Glutamatergic neuron (in vitro differentiated cells): ENCODE data around the gene GPLD1. TPM values are rescaled to one million over a fixed set of nuclear protein-coding genes. Genes with fewer than 3 reads are reported as not detected.
"Not testable (repeated sequence)": the region's sequence is repeated elsewhere in the genome, so short reads cannot be mapped to it uniquely, and the experiment has no call there.

Experiments used
- DNase-seq: peaks from one replicate; pipeline ENCODE4 v3.0.0; 2022
- H3K27ac Mint-ChIP-seq: one replicate; pipeline ENCODE4 v1.8.0; 2020; ENCODE audit warnings: mild to moderate bottlenecking, mixed read lengths, inconsistent platforms; ENCODE audit not compliant: unreplicated experiment
- H3K27me3 Mint-ChIP-seq: one replicate; pipeline ENCODE4 v1.8.0; 2020; ENCODE audit warnings: mild to moderate bottlenecking, moderate library complexity, mixed read lengths, inconsistent platforms; ENCODE audit not compliant: unreplicated experiment
- H3K36me3 Mint-ChIP-seq: one replicate; pipeline ENCODE4 v1.8.0; 2020; ENCODE audit warnings: mild to moderate bottlenecking, mixed read lengths, inconsistent platforms; ENCODE audit not compliant: unreplicated experiment
- H3K4me1 Mint-ChIP-seq: one replicate; pipeline ENCODE4 v1.8.0; 2020; ENCODE audit warnings: mild to moderate bottlenecking, low read depth, mixed read lengths, inconsistent platforms; ENCODE audit not compliant: unreplicated experiment
- H3K4me3 Mint-ChIP-seq: one replicate; pipeline ENCODE4 v1.8.0; 2020; ENCODE audit warnings: mild to moderate bottlenecking, mixed read lengths, inconsistent platforms; ENCODE audit not compliant: unreplicated experiment
- H3K9me3 Mint-ChIP-seq: one replicate; pipeline ENCODE4 v1.8.0; 2020; ENCODE audit warnings: mild to moderate bottlenecking, moderate library complexity, mixed read lengths, inconsistent platforms; ENCODE audit not compliant: unreplicated experiment
- CTCF ChIP-seq: fragments of 200-600 bp; sonication (generic); IDR thresholded peaks from one replicate; pipeline ENCODE4 v1.5.0; 2021; ENCODE audit not compliant: partially characterized antibody, unreplicated experiment
- total RNA-seq: library from RNA; stranded (reverse); fragmentation: NEBNext Ultra II Directional; extraction: Animal tissue kit (Norgen Biotek cat#: 25700); gene quantifications from one replicate; pipeline ENCODE4 v1.2.1, GENCODE V29; 2021; ENCODE audit not compliant: unreplicated experiment

The GPLD1 gene
- total RNA-seq, 1 donor from 2014 or later = 2.0 TPM

GRCh38 chr6:24425091-24425490, 64.3 kb downstream of the GPLD1 start:
- H3K4me1 Mint-ChIP-seq = no peaks in the 10 kb centered on the region
- H3K9me3 Mint-ChIP-seq = no peaks in the 10 kb centered on the region
- DNase-seq = no peak
- H3K4me3 Mint-ChIP-seq = no peak overlapping the region
- no peak overlapping the region for H3K27ac Mint-ChIP-seq
- no peak for TF ChIP-seq CTCF
- H3K27me3 Mint-ChIP-seq = no peaks in the 10 kb centered on the region
- H3K36me3 Mint-ChIP-seq = no peaks in the 10 kb centered on the region

GRCh38 chr6:24419526-24419925, 69.9 kb downstream of the GPLD1 start:
- no peak for DNase-seq
- H3K36me3 Mint-ChIP-seq = no peaks in the 10 kb centered on the region
- no peak for TF ChIP-seq CTCF

DNA sequence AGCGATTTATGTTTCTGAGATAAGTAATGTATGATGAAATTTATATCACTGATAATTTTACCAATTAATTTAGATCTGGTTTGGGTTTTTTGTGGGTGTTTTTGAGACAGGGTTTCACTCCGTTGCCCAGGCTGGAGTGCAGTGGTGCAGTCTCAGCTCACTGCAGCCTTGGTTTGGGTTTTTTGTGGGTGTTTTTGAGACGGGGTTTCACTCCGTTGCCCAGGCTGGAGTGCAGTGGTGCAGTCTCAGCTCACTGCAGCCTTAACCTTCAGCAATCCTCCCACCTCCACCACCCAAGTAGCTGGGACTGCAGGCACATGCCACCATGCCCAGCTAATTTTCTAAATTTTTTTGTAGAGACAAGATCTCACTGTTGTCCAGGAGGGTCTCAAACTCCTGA, 73.6 kb downstream of the GPLD1 start:
- Mint-ChIP-seq H3K4me1 (no peaks in the 10 kb centered on the region), H3K27ac (no peak overlapping the region), H3K27me3 (no peaks in the 10 kb centered on the region), H3K36me3 (no peaks in the 10 kb centered on the region), H3K9me3 (no peaks in the 10 kb centered on the region), H3K4me3 (no peak overlapping the region)
- no peak for DNase-seq
- TF ChIP-seq CTCF = no peak

More at GRCh38 chr6:24419526-24419925, 69.9 kb downstream of the GPLD1 start:
- Mint-ChIP-seq H3K27ac (no peak overlapping the region), H3K9me3 (no peaks in the 10 kb centered on the region), H3K4me1 (no peaks in the 10 kb centered on the region), H3K4me3 (no peak overlapping the region), H3K27me3 (no peaks in the 10 kb centered on the region)

DNA sequence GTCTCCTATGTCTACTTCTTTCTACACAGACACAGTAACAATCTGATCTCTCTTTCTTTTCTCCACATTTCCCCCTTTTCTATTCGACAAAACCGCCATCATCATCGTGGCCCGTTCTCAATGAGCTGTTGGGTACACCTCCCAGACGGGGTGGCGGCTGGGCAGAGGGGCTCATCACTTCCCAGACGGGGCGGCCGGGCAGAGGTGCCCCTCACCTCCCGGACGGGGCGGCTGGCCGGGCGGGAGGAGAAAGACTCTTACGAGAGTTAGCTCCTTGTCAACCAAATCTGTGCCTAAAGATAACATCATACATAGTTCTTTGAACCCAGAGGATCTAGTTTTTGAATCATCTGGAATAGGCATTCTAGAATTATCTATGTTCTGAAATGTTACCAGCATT, 74.8 kb downstream of the GPLD1 start:
- H3K4me1 Mint-ChIP-seq, DNase-seq, H3K27ac Mint-ChIP-seq, H3K9me3 Mint-ChIP-seq, H3K27me3 Mint-ChIP-seq, H3K36me3 Mint-ChIP-seq, H3K4me3 Mint-ChIP-seq: not testable (repeated sequence)

DNA sequence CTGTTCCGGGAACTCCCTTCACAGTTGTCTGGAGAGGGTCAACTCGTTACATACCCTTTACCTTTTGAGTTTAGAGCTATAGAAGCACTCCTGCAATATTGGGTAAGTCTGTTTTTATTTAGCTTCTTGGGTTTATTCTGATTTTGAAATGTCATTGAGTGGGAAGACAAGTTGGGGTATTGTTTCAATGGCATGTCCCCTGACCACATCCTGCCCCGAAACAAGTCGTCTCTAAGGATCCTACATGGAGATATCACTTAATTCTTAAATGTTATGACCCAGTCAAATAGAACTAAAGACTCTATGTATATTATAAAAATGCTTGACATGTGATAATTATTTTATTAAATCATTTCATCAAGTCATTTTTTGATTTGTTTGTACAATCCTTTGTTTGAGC, 77.1 kb downstream of the GPLD1 start:
- Mint-ChIP-seq H3K4me3 (no peak overlapping the region), H3K9me3 (no peaks in the 10 kb centered on the region), H3K36me3 (no peaks in the 10 kb centered on the region), H3K27ac (no peak overlapping the region), H3K27me3 (no peaks in the 10 kb centered on the region), H3K4me1 (no peaks in the 10 kb centered on the region)
- DNase-seq = no peak
- TF ChIP-seq CTCF = no peak

GRCh38 chr6:24410622-24411021, 78.8 kb downstream of the GPLD1 start:
- Mint-ChIP-seq H3K27ac (no peak overlapping the region), H3K36me3 (no peaks in the 10 kb centered on the region), H3K9me3 (no peaks in the 10 kb centered on the region)

More at GRCh38 chr6:24410622-24411021, 78.8 kb downstream of the GPLD1 start:
- no peak for DNase-seq
- Mint-ChIP-seq H3K4me3 (no peak overlapping the region), H3K4me1 (no peaks in the 10 kb centered on the region), H3K27me3 (no peaks in the 10 kb centered on the region)
- no peak for TF ChIP-seq CTCF
